NCI-H2107 treated with DMSO at 0.1 percent for 48 hours (cell line): Measurements from ENCODE around the gene ADRB1.

Source experiments
- DNase-seq: peaks from one replicate; lab custom pipeline; 2025; ENCODE audit not compliant: unreplicated experiment; lab: John Stamatoyannopoulos, UW

The ADRB1 gene

DNA sequence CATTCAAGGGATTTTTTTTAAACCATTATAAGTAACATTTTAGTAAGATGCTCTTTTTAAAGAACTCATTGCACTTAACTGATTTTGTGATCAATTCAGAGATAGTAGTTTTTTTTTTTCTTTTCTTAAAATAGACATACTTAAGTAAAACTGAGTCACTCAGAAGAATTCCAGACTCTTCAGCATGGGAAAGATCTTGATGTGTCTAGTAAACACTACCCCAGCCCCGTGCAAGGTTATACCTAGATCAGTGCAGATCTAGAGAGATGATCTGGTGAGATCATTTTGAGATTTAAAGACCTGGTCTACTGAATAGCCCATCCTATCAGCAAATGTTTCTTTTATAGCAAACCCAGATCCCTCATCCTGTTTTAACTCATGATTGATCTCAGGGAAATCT lies 8.6 kb downstream of the ADRB1 start:
- no peak for DNase-seq

GRCh38 chr10:114053946-114054345 lies 10.3 kb downstream of the ADRB1 start:
- no peak for DNase-seq

GRCh38 chr10:114057855-114058254 lies 14.2 kb downstream of the ADRB1 start:
- no peak for DNase-seq

DNA sequence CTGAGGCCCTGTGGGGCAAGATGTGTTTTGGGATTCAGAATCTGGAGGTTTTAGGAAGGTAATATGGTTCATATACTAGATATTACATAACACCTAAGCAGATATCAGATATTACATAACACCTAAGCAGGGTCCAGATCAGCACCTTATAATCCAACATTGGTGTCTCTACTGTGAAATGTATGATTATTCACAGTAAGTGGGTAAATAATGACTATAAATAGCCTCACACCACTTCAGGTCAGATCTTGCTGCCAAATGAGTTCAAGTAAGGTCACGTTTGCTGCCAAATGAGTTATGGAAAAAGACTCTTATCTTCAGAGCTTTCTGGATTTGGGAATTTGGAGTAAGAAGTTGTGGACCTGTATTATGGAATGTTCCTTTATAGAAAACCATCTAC lies 14.6 kb downstream of the ADRB1 start:
- no peak for DNase-seq

- no peak for DNase-seq
Observed at GRCh38 chr10:114059561-114059960, 15.9 kb downstream of the ADRB1 start.

GRCh38 chr10:114060456-114060855 lies 16.8 kb downstream of the ADRB1 start:
- DNase-seq: no peak

DNA sequence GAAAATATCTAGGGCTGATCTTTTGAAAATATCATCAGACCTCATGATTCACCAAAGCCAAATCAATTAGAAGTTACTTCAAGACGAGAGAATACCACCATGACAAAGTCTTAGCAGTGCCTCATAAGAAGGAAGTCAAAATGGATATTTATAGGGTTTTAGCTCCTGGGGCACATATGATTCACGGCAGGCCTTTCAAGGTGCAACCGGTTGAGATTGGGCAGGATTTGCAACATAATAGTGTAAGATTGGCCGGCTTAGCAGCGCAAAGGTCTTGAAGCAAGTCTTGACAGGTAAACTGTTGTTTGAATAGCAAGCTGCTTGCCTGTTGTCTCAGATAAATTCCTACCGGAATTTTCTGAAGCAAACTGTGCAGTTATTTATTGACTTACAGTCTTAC lies 17.5 kb downstream of the ADRB1 start:
- no peak for DNase-seq

DNA sequence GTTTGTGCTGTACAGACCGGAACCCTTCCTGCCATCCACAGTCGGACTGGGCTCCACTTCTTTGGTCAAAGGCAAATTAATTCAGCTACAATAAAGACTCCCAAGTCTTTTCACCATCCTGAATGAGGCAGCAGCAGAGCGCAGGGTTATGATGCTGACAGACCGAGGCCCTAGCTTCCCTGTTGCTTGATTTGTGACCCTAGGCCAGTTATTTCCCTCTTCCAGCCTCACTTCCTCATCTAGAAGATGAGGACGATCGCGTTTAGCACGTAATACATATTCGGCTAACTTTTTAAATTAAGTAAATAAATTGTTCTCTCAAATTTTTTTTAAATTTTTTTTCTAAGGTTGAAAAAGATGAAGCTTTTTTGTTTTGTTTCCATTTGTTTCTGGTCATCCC lies 18.1 kb downstream of the ADRB1 start:
- DNase-seq: no peak

- no peak for DNase-seq
Observed at GRCh38 chr10:114064151-114065048, 20.7 kb downstream of the ADRB1 start.

DNA sequence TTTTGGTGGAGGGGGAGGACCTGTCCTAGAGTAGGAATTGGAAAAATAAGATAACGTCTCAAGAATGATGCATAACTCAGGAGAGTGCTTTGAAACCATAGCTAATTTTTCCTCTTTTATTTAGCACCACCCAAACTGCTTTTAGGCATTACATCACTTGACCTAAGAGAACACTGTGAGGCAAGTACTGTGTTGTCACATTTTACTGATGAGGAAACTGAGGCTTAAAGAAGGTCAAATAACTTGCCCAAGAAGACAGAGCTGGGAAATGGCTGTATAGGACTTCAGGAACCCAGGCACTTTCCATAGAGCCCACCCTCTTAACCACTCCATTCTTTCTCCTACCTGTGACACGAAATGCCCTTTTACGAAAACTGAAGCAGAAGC lies 21.4 kb downstream of the ADRB1 start:
- DNase-seq: no peak

DNA sequence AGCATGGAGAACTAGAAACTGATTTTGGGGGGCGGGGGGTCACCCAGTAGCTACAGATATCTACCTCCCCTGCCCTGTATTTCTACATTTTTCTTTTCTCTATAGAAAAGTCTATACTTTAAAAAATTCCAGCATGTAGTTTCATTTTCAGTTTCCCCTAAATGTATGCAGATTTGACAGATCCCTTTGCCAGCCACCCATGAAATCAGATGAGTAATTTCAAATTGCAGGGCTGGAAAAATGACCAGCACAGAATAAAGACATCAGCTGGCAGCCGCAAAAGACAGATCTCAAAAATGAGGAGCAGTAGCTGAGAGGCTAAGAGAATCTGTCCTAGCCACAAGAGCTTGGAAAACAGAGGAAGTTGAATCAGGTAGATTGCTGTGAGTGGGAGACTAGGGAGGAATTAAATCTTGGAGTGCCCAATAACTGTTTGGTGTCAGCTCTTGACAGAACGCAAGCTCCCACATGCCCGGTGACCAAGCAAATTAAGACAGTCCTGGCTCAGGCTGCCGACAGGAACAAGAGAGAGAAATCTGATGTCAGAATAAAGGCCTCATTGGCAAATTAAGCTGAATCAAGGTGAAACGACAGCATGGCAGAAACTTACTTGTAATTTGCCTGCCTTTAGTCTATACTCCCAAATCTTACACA lies 24.5 kb downstream of the ADRB1 start:
- DNase-seq: no peak

DNA sequence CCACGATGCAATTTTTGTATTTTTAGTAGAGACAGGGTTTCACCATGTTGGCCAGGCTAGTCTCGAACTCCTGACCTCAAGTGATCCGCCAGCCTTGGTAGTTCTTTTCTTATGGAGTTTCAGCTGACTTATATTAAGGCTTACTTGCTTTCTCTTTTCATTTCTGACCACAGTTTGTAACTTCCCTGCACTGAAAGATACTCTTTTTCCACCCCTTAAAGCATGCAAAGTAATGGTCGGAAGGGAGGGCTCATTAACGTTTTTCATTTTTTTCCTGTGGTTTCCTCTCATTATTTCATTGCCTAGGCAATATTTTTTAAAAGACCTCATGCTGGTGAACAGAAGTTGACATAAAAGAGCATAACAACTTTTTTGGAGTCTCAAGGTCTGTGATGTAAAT lies 27.0 kb downstream of the ADRB1 start:
- no peak for DNase-seq

DNA sequence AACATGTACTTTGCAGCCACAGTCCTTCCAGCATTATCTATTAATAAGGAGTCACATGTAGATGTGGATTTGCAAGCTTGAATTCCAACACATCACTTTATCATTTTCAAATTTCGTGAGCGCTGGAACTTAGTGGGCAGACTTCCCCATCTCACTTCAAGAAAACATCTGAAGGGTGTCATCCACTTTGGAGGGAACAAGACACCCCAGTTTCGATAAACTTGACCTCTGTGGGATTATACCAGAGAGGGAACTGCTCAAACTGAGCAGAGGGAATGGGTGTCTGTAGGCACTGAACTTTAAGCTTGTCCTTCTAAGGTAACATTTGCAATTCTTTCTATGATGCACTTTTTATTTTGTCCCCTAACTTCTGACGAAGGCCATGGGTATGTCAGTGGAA lies 27.5 kb downstream of the ADRB1 start:
- DNase-seq: no peak

GRCh38 chr10:114073395-114074186 lies 29.9 kb downstream of the ADRB1 start:
- no peak for DNase-seq

GRCh38 chr10:114075093-114075492 lies 31.4 kb downstream of the ADRB1 start:
- no peak for DNase-seq

DNA sequence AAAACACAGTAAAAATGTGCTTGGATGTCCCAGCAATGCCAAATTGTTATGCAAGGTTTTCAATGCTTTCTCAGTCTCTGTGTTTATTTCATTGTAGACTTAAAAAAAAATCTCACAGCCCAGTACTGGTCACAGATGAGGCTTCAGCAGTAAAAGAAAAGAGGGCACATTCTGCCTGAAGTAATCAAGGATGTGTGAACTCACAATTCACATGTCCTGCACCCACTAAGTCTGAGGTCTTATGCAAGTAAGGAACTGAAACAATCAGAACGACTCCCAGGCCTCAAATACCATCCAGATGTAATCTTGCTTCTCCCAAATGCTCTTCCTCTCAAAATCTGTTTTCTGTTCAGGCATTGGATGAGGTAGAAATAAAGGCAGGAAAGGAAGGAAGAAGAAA lies 33.7 kb downstream of the ADRB1 start:
- DNase-seq: no peak

DNA sequence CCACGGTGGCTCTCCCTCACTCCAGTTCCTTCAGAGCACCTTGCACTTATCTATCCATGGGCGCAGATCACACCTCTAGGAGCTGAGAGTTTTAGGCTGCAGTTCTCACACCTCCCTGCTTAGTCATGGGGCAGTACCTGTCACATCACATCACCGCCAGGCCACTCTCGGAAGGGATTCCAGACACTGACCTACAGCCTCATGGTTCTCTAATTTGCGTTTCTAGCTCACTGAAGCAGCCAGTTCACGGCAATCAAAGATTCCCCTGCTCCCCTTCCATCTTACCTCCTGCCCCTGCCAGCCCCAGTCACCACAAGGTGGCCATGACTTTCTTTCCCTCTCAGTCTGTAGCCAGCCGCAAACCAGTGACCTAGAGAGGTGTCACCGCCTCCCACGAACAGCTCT lies 34.2 kb downstream of the ADRB1 start:
- no peak for DNase-seq

DNA sequence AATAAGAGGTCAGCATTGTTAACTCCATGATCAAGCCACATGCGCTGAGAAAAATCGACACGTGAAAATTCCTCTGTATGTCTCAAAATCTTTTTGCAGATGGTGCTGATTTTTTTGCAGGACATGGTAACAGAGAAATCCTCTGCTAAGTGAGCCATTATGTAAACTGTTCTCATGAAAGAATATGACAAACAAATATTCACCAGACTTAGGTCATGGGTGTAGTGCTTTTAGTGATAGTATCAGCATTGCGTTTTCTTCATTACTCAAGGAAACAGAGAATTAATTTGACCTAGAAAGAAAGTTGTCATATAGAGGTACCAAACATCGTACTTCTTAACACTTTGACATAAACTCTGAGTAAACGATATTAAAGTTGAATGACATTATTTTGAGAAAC lies 34.7 kb downstream of the ADRB1 start:
- DNase-seq: no peak

- no peak for DNase-seq
Observed at GRCh38 chr10:114079421-114079820, 35.8 kb downstream of the ADRB1 start.

DNA sequence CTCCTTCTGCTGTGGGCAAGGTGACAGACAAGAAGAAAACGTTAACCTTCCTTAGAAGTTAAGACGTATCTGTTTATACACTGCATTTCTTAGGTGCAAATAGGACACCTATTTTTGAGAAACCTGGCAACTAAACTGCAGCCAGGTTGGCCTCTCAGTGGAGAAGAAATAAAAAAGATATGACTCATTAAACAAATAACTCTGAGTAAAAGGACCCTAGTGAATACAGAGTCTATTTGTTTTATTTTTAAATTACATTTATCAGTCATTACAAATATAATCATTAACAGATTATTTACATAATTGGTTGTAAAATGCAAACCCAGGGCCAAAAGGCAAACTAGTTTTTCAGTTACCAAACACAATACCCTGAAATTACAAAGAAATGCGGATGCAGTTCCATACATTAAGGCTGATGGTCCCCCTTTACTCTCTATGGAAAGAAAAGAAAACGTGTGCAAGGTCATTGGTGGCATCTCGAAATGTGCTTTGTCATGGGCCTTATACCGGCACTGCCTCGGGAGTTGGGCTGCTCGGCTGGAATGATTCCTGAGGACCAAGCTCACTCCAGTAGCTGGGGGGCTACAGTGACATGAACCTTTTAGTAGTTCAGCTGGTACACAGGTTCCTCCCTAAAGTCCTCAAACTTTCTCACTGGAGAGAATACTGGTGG lies 38.4 kb downstream of the ADRB1 start:
- no peak for DNase-seq

DNA sequence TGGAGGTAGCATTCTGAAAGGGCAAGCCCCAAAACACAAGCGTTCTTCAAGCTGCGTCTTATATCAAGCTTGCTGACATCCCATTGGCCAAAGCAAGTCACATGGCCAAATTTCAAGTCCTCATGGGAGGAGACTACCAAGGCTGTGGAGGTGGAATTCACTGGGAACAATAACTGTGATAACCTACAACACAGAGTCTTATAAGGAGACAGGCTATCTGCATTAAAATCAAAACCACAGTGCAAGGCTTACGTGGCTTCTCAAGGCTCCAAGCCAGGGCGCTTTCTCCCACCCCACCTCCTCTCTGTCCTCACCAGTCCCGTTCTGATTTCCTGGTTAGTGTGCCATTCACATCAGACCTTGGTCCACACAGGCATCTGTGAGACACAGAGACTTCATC lies 39.4 kb downstream of the ADRB1 start:
- no peak for DNase-seq
